HEK293 (cell line): Measurements from ENCODE around the gene RNASEH2B.

Source experiments
- AEBP2 ChIP-seq: fragments of 450-650 bp; formaldehyde crosslinking; IDR thresholded peaks from 2 replicates; pipeline ENCODE4 v1.5.1; 2016; ENCODE audit warnings: missing biosample characterization, missing genetic modification characterization, borderline replicate concordance
- ZNF175 ChIP-seq: fragments of 450-650 bp; formaldehyde crosslinking; IDR thresholded peaks from 2 replicates; pipeline ENCODE4 v1.5.1; 2016; ENCODE audit warnings: missing biosample characterization, missing genetic modification characterization
- ZNF221 ChIP-seq: fragments of 450-650 bp; formaldehyde crosslinking; IDR thresholded peaks from 2 replicates; pipeline ENCODE4 v1.5.1; 2017; ENCODE audit warnings: missing biosample characterization, missing genetic modification characterization, borderline replicate concordance
- ZNF629 ChIP-seq: fragments of 450-650 bp; formaldehyde crosslinking; IDR thresholded peaks from 2 replicates; pipeline ENCODE4 v1.5.1; 2017; ENCODE audit warnings: missing biosample characterization, missing genetic modification characterization
- TF ChIP-seq, protein P1 (sequence below): fragments of 450-650 bp; formaldehyde crosslinking; IDR thresholded peaks from 2 replicates; pipeline ENCODE4 v1.5.1; 2016; ENCODE audit warnings: missing biosample characterization, missing genetic modification characterization

- TF ChIP-seq ZNF175 (tag by site-specific recombination) (no peak), AEBP2 (no peak), ZNF629 (no peak), ZNF221 (no peak)
- TF ChIP-seq, protein P1, sequence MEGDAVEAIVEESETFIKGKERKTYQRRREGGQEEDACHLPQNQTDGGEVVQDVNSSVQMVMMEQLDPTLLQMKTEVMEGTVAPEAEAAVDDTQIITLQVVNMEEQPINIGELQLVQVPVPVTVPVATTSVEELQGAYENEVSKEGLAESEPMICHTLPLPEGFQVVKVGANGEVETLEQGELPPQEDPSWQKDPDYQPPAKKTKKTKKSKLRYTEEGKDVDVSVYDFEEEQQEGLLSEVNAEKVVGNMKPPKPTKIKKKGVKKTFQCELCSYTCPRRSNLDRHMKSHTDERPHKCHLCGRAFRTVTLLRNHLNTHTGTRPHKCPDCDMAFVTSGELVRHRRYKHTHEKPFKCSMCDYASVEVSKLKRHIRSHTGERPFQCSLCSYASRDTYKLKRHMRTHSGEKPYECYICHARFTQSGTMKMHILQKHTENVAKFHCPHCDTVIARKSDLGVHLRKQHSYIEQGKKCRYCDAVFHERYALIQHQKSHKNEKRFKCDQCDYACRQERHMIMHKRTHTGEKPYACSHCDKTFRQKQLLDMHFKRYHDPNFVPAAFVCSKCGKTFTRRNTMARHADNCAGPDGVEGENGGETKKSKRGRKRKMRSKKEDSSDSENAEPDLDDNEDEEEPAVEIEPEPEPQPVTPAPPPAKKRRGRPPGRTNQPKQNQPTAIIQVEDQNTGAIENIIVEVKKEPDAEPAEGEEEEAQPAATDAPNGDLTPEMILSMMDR: no peak
These were observed 9.0 kb downstream of the RNASEH2B start for GRCh38 chr13:50918567-50918966.
